ENCODE results near the gene SON. TPM values are rescaled to one million over a fixed set of nuclear protein-coding genes. Genes with fewer than 3 reads are reported as not detected.

SON gene
- total and polyA plus RNA-seq, 2 of the 4 experiments (the other 2 are of a cell fraction): 81.6 to 146 TPM

DNA sequence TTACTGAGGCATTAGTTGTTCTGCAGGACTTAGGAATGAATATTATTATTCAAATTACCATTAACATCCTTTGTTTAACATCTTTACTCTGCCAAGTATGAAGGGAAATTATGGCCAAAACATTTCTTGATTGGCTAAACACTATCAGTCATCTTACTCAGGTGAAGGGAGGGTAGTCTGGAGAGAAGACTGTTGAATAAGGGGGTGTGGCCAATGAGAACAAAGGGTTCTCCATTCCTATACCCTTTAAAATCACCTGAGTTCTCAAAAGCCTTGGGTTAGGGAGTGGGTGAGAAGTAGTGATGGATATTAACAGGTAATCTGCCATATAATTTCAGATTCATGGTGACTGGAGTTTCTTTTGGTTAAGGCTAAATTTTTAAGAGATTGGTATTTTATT is 79.4 kb downstream of the SON start:
- ATAC-seq (ENCODE audit: low read depth): no peak
- H2AFZ ChIP-seq (replicated peaks; ENCODE audit: low read length, poor library complexity): no peak overlapping the region
- no peak overlapping the region for H2BK20ac ChIP-seq (ENCODE audit: low read depth, low read length)
- ChIA-PET CTCF (interaction anchor here (1.1 kb wide), 1 partner anchor 16 kb away, joined by 3 read pairs; no protein-coding TSS in a partner anchor), POLR2A (ENCODE audit: unreplicated experiment) (no interaction called here)
- no peaks in the 10 kb centered on the region; the same call in 1 of the 2 replicates for H3K9me1 ChIP-seq (ENCODE audit: insufficient read depth, low read length)
- no peak overlapping the region for H2BK120ac ChIP-seq (ENCODE audit: low read depth, low read length)
- H3K9ac ChIP-seq (ENCODE audit: low read depth, low read length): no peak overlapping the region
- no peak overlapping the region for H4K5ac ChIP-seq (ENCODE audit: low read depth, low read length)
- H3K79me1 ChIP-seq (ENCODE audit: low read depth in 1 of 2, low read length in 2 of 2): peaks cover 11 to 13% of the 10 kb centered on the region in 2 experiments; a peak in 3 of 4 replicates
- TF ChIP-seq MAZ (IDR thresholded peaks at IDR 0.05; ENCODE audit: borderline replicate concordance, low read depth, low read length): no peak
- TF ChIP-seq BHLHE40 (IDR thresholded peaks at IDR 0.05; ENCODE audit: low read depth, low read length): no peak
- no peak for TF ChIP-seq MXI1 (IDR thresholded peaks at IDR 0.05; ENCODE audit: borderline replicate concordance, low read depth, low read length)
- TF ChIP-seq, protein P1, sequence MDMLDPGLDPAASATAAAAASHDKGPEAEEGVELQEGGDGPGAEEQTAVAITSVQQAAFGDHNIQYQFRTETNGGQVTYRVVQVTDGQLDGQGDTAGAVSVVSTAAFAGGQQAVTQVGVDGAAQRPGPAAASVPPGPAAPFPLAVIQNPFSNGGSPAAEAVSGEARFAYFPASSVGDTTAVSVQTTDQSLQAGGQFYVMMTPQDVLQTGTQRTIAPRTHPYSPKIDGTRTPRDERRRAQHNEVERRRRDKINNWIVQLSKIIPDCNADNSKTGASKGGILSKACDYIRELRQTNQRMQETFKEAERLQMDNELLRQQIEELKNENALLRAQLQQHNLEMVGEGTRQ (IDR thresholded peaks at IDR 0.05; ENCODE audit: low read depth, low read length): no peak
- TF ChIP-seq RCOR1 (IDR thresholded peaks at IDR 0.05; ENCODE audit: insufficient replicate concordance, low read length): no peak
- no peak for TF ChIP-seq SMC3 (IDR thresholded peaks at IDR 0.05; ENCODE audit: low read depth, low read length)
- TF ChIP-seq, protein P2, sequence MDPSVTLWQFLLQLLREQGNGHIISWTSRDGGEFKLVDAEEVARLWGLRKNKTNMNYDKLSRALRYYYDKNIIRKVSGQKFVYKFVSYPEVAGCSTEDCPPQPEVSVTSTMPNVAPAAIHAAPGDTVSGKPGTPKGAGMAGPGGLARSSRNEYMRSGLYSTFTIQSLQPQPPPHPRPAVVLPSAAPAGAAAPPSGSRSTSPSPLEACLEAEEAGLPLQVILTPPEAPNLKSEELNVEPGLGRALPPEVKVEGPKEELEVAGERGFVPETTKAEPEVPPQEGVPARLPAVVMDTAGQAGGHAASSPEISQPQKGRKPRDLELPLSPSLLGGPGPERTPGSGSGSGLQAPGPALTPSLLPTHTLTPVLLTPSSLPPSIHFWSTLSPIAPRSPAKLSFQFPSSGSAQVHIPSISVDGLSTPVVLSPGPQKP (IDR thresholded peaks at IDR 0.05; ENCODE audit: borderline replicate concordance, low read depth, low read length): no peak
- no peak for TF ChIP-seq CEBPB (IDR thresholded peaks at IDR 0.05; ENCODE audit: low read depth, low read length)
- TF ChIP-seq, protein P3, sequence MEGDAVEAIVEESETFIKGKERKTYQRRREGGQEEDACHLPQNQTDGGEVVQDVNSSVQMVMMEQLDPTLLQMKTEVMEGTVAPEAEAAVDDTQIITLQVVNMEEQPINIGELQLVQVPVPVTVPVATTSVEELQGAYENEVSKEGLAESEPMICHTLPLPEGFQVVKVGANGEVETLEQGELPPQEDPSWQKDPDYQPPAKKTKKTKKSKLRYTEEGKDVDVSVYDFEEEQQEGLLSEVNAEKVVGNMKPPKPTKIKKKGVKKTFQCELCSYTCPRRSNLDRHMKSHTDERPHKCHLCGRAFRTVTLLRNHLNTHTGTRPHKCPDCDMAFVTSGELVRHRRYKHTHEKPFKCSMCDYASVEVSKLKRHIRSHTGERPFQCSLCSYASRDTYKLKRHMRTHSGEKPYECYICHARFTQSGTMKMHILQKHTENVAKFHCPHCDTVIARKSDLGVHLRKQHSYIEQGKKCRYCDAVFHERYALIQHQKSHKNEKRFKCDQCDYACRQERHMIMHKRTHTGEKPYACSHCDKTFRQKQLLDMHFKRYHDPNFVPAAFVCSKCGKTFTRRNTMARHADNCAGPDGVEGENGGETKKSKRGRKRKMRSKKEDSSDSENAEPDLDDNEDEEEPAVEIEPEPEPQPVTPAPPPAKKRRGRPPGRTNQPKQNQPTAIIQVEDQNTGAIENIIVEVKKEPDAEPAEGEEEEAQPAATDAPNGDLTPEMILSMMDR (conservative IDR thresholded peaks at IDR 0.05; ENCODE audit: low read depth, low read length): no peak
- no peak for TF ChIP-seq NFE2L2 (IDR thresholded peaks at IDR 0.05; ENCODE audit: low read depth, low read length)
- TF ChIP-seq RAD21 (IDR thresholded peaks at IDR 0.05; ENCODE audit: low read length): no peak
- TF ChIP-seq CHD1 (IDR thresholded peaks at IDR 0.05; ENCODE audit: low read depth, low read length): no peak
- TF ChIP-seq POLR2A (IDR thresholded peaks at IDR 0.05; ENCODE audit: low read depth, low read length): no peak
- TF ChIP-seq MAFK (IDR thresholded peaks at IDR 0.05; ENCODE audit: low read depth, low read length): no peak
- no peak for TF ChIP-seq RFX5 (IDR thresholded peaks at IDR 0.05; ENCODE audit: low read depth, low read length)
- TF ChIP-seq FOS (IDR thresholded peaks at IDR 0.05; ENCODE audit: low read depth, low read length): no peak
- intact Hi-C loops (cut with micrococcal nuclease): no loop called here
- no peak overlapping the region for H3K56ac ChIP-seq (ENCODE audit: extremely low read depth, insufficient read depth, low read length)
- H2AK9ac ChIP-seq (replicated peaks; ENCODE audit: low read depth, low read length, poor library complexity): no peak overlapping the region
- no peaks in the 10 kb centered on the region for H3K4me1 ChIP-seq (ENCODE audit: control insufficient read depth, insufficient read depth, low read length)
- peaks cover 20% of the 10 kb centered on the region for H3K36me3 ChIP-seq (ENCODE audit: control insufficient read depth, insufficient read depth, low read length)
- H3K23ac ChIP-seq (ENCODE audit: low read depth, low read length): no peak overlapping the region
- no TSS peak for BruUV-seq (replicated peaks)
- no peak overlapping the region for H3K4me3 ChIP-seq (ENCODE audit: insufficient read depth, low read depth, low read length)
- H3K18ac ChIP-seq (ENCODE audit: low read depth, low read length): no peak overlapping the region
- H4K8ac ChIP-seq (ENCODE audit: low read depth in 2 of 2, low read length in 2 of 2): no peak overlapping the region
- DNase-seq: no peak
- in situ Hi-C loops (cut with MboI; ENCODE audit: low sequenced_read_pairs): no loop called here
- H2BK5ac ChIP-seq (ENCODE audit: low read depth, low read length, poor library complexity, severe bottlenecking): no peak overlapping the region
- no peaks in the 10 kb centered on the region for H3K9me3 ChIP-seq (ENCODE audit: control insufficient read depth, insufficient read depth, low read length)
- H3K14ac ChIP-seq (replicated peaks; ENCODE audit: low read depth, low read length): no peak overlapping the region
- H3K27me3 ChIP-seq (ENCODE audit: control insufficient read depth, insufficient read depth, low read length): no peaks in the 10 kb centered on the region
- H3K4me2 ChIP-seq (ENCODE audit: low read depth, low read length): no peak overlapping the region
- no peak overlapping the region for H2BK15ac ChIP-seq (ENCODE audit: low read depth, low read length)
- H3K27ac ChIP-seq (ENCODE audit: insufficient read depth, low read length): no peak overlapping the region
- dilution Hi-C loops (cut with HindIII; ENCODE audit: low sequenced_read_pairs, unreplicated experiment): no loop called here
- H4K91ac ChIP-seq (ENCODE audit: insufficient read depth, low read depth, low read length): no peak overlapping the region
- no peaks in the 10 kb centered on the region for H4K20me1 ChIP-seq (ENCODE audit: insufficient read depth, low read length)
- no peak overlapping the region for H3K4ac ChIP-seq (ENCODE audit: low read depth, low read length)
- no peak overlapping the region for H2AK5ac ChIP-seq (ENCODE audit: low read depth, low read length)

Measured in IMR-90 (cell line).